ENCODE measurements around the gene KCNN2.
"Not testable (repeated sequence)": the region's sequence is repeated elsewhere in the genome, so short reads cannot be mapped to it uniquely, and the experiment has no call there.

The KCNN2 gene

DNA sequence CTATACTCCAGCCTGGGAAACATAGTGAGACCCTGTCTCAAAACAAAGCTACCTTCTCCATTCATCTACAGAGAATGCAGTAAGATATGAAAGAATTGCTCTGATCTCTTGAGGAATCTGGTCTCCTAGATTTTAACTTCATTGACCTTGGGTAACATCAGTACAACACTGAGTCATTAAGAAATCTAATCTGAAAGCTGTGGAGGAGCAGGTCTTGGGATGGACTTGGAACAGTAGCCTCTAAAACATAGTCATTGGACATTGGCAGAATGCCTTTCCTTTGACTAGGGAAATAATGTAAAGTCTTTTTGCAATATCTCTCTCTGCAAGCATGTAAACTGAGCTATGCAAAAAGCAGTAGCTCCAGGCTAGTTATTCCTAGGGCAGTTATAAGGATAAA, 58.1 kb downstream of the KCNN2 start:
- DNase-seq (ENCODE audit: low read depth in 2 of 2): no peak

GRCh38 chr5:114427204-114427603, 65.3 kb downstream of the KCNN2 start:
- DNase-seq (ENCODE audit: low read depth in 2 of 2): no peak

- no peak for DNase-seq (ENCODE audit: low read depth in 2 of 2)
Measured at GRCh38 chr5:114430532-114430931, 68.7 kb downstream of the KCNN2 start.

- not testable (repeated sequence) for DNase-seq (ENCODE audit: low read depth in 2 of 2)
Measured at GRCh38 chr5:114432684-114433083, 70.8 kb downstream of the KCNN2 start.

- no peak for DNase-seq (ENCODE audit: low read depth in 2 of 2)
Measured at GRCh38 chr5:114434396-114435219, 72.7 kb downstream of the KCNN2 start.

DNA sequence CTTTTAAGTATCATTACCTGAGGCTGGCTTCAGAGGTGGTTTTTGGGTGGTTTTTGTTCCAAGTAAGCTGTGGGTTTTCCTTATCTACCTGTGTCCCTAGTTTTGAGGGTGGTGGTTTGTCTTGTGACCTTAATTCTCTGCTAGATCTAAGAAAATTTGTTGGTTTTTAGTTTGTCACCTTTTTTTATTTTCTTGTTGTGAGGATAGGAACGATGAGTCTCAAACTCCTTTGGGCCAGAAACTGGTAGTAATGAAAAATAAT, 73.3 kb downstream of the KCNN2 start:
- no peak for DNase-seq (ENCODE audit: low read depth in 2 of 2)

GRCh38 chr5:114435885-114436299, 74.0 kb downstream of the KCNN2 start:
- no peak for DNase-seq (ENCODE audit: low read depth in 2 of 2)

DNA sequence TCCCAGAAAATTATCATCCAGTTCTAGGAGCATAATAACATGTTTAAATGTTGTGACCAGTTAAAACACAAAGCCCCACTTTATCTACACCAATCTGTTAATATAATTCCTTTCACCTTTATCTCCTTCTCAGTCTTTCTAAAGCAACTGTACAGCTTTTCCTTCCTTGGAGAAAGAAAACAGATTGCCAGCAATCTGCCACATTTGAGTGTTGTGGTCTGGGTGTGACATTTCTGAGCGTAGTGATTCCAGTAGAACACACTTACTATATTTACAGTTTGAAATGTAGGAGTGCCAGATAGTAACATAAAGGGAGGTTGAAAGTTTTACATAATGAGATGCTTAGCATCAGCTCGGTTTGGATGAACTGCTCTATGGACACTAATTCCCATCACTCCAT, 76.1 kb downstream of the KCNN2 start:
- no peak for DNase-seq (ENCODE audit: low read depth in 2 of 2)

DNA sequence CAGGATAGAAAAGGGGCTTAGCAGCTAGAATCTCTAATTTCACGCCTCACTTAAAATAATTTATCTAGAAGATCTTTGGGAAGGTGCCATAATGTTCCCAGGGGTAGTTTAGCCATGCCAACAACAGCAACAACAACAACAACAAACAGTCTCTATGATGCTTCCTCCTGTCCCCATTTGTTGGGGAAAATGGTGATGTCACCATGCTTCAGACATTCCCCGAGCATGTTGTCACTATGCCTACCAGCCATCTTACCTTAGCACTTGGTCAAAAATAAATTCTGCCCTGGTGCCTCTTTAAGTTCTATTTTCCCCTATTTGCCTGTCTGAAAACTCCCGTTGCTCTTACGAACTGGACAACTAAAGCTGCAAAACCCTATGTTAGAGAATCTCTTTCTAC, 76.6 kb downstream of the KCNN2 start:
- DNase-seq (ENCODE audit: low read depth in 2 of 2): no peak

DNA sequence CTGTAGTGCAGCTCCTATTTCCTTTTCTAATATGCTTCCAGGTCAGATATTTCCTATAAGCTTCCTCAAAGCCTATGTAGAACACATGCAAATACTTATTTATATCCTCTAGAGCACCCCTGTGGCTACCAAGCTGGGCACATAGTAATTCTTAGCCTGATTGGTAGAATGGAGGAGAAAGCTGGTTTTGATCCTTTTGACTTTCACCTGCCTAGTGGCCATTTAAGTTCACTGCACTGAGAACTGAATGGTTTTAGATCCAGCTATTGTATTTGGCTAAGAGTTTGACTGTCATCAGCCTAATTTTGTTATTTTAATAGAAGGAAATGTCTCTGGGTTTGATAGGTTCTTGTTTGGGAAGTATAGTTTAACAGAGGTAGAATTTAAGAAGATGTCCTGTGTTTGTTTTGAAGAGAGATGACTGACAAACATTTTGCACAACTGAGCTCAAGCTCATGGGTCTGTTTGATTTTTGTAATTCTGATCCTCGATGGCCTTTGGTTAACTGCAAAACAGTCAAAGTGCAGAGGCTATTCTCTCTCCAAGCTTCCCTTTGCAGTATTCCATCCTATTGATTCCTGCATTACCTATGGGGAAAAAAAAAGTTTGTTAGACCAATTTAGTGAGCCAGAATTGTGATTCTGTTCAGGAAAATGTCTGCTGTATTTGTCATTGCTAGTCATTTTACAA, 85.4 kb downstream of the KCNN2 start:
- DNase-seq (ENCODE audit: low read depth in 2 of 2): no peak

- no peak for DNase-seq (ENCODE audit: low read depth in 2 of 2)
Measured at GRCh38 chr5:114448481-114448880, 86.6 kb downstream of the KCNN2 start.

GRCh38 chr5:114449860-114450421, 88.1 kb downstream of the KCNN2 start:
- peak; percentile 19 to 35 for DNase-seq (ENCODE audit: low read depth in 2 of 2)

- DNase-seq (ENCODE audit: low read depth in 2 of 2): no peak
Measured at GRCh38 chr5:114450437-114450836, 88.6 kb downstream of the KCNN2 start.

GRCh38 chr5:114458726-114459125, 96.9 kb downstream of the KCNN2 start:
- DNase-seq (ENCODE audit: low read depth in 2 of 2): no peak

- no peak for DNase-seq (ENCODE audit: low read depth in 2 of 2)
Measured at GRCh38 chr5:114467171-114467570, 105.3 kb downstream of the KCNN2 start.

DNA sequence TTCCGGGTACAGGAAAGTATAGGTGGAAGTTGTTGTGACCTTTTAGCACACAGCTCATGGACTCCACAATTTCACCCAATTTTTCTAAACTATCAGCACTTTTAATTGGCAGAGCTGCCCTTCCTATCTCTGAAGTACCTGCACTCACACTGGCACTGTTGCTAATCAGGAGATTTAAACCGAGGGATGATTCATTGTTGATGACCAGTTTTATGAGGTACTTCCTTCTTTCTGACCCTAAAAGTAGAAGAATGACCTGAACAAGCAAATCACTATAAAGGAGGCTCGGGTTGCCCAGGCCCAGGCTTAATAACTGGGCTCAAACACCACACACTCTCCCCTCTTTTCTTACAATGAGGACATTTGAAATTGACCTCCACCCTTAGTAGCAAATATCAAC, 105.9 kb downstream of the KCNN2 start:
- no peak for DNase-seq (ENCODE audit: low read depth in 2 of 2)

DNA sequence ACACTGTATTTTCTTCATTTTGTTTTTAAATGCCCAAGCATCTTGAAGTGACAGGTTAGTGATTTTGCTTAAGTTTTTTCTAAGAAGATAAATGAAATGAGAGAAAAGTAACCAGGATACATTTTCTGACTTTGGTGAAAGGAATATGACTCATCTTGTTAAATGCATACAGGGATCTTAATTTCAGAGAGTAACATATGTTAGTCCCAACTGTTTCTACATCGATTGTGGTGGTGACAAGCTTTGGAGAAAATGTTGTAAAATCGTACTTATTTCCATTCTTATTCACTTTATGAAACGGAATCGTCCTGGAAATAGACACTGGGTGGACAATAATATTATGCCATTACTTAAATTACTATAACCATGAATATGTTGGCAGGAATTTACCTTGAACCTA, 107.5 kb downstream of the KCNN2 start:
- DNase-seq (ENCODE audit: low read depth in 2 of 2): no peak

- no peak for DNase-seq (ENCODE audit: low read depth in 2 of 2)
Measured at GRCh38 chr5:114471529-114471928, 109.7 kb downstream of the KCNN2 start.

- no peak for DNase-seq (ENCODE audit: low read depth in 2 of 2)
Measured at GRCh38 chr5:114473541-114473940, 111.7 kb downstream of the KCNN2 start.

DNA sequence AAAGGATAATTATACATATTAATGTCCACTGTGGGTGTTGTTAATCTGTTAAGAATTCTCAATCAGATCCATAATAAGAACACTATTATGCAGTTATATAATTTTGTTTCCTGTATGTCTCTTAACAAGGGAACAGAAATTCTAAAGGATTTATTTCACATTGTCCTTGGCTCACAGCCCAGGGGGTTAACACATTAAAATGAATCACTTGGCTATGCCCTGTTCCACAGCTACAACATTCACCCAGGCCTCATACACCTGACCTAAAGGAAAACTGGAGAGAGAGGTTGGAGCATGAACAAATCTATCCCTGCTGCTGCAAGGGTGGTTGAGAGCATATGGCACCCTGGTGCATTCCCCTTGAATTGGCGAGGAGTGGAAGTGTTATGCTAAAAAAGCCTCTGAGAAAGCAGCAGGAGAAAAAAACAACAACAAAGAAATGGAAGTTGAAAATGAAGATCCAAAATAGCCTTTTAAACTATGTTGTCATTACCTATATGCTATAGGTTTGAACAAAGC, 116.0 kb downstream of the KCNN2 start:
- DNase-seq (ENCODE audit: low read depth in 2 of 2): no peak

DNA sequence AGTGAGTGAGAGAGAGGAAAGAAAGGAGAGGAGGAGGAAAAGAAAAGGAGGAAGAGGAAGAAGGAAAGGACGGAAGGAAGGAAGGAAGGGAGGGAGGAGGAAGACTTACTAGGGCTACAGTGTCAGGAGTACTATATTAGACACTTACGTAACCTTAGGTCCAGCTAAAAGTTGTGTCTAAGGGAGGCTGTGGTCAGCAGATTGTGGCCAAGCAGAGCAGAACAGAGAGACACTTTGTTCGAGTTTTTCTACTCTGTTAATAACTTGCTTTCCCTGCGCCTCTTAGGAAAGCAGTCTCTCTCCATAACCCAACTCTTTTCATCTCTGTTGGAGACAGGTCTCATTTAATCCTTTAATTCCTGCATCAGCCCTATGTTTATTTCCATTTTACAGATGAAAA, 138.9 kb downstream of the KCNN2 start:
- no peak for DNase-seq (ENCODE audit: low read depth in 2 of 2)

DNA sequence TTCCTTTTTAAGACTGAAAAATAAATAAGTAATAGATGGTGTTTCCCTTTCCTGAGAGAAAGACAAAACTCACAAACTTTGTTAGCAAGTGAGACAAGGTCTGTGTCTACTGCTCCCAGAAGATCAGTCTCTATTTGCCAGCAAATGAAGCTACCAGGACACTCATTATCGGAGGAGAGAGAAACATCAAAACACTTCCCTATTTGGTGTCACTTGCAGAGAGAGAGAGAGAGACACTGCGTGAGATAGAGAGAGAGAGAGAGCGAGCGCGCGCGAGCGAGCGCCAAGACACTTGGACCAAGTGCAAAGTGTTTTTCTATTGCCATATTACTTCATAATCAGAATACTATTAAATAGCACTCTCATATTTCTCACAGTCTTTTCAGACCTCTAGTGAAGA, 142.7 kb downstream of the KCNN2 start:
- no peak for DNase-seq (ENCODE audit: low read depth in 2 of 2)

- no peak for DNase-seq (ENCODE audit: low read depth in 2 of 2)
Measured at GRCh38 chr5:114524221-114524620, 162.4 kb downstream of the KCNN2 start.

All from stimulated activated CD4-positive, alpha-beta T cell treated with anti-CD3 and anti-CD28 coated beads, Interleukin-4, amount 100 ng/mL, for 48 hours (primary cell).